Adrenal gland (tissue), 12 donors: ENCODE data around the gene ZFHX3. TPM values are rescaled to one million over a fixed set of nuclear protein-coding genes. Genes with fewer than 3 reads are reported as not detected.
A peak's percentile ranks its signal among the peaks of the same experiment; 100 is the strongest.

Experiments used
- DNase-seq, 7 donors: peaks; one replicate each; pipeline ENCODE4 v3.0.0-alpha.2; 2019 to 2020
- H3K27ac ChIP-seq, 5 donors: fragments of 200-600 bp; sonication (generic) in 4 of 5; 1 replicate in 3 of 5; 2 replicates in 2 of 5; pipeline versions ENCODE4 v1.5.1 to v1.8.0; 2016 to 2020; ENCODE audit warnings: mild to moderate bottlenecking in 1 of 5
- H3K27me3 ChIP-seq: fragments of 200-600 bp; 2 replicates; pipeline ENCODE4 v1.8.0; 2021
- H3K36me3 ChIP-seq, 2 donors: fragments of 200-600 bp; replicated peaks in 1 of 2; 1 replicate in 1 of 2; 2 replicates in 1 of 2; pipeline versions ENCODE4 v1.5.1 to v1.8.0; 2018 to 2022
- H3K4me1 ChIP-seq, 2 donors: fragments of 200-600 bp; replicated peaks in 1 of 2; 1 replicate in 1 of 2; 2 replicates in 1 of 2; pipeline versions ENCODE4 v1.5.1 to v1.8.0; 2018 to 2021
- H3K4me3 ChIP-seq, 4 donors: fragments of 200-600 bp; sonication (generic) in 3 of 4; one replicate each; pipeline ENCODE4 v1.5.1; 2016 to 2018
- H3K9me3 ChIP-seq, 3 donors: fragments of 200-600 bp; sonication (generic) in 1 of 3; replicated peaks in 1 of 3; 1 replicate in 2 of 3; 2 replicates in 1 of 3; pipeline versions ENCODE4 v1.5.1 to v1.8.0; 2016 to 2021
- POLR2A ChIP-seq, 2 donors: fragments of 450-650 bp; IDR thresholded peaks; one replicate each; pipeline ENCODE4 v1.6.1; 2017; ENCODE audit warnings: antibody characterized with exemption in 2 of 2, mild to moderate bottlenecking in 2 of 2, moderate library complexity in 1 of 2
- WGBS, 4 donors: extraction: QIAGEN DNeasy Blood & Tissue Kit in 2 of 4; methylation state at CpG; one replicate each; pipeline versions ENCODE4 v1.1.5 to v1.1.7; 2013 to 2017; 5-methylcytosine and 5-hydroxymethylcytosine counted together
- intact Hi-C, 2 donors: fragments of 100-400 bp; cut with DNase I; formaldehyde crosslinking; loops; one replicate each; pipeline versions ENCODE4 v1.14.1 to v1.15.0; 2022 to 2023
- polyA plus RNA-seq, 3 donors: library from polyadenylated mRNA; stranded (reverse); fragments of 200-250 nt in 2 of 3; fragments of 350-450 nt in 1 of 3; fragmentation: Illumina TruSeq in 1 of 3; extraction: RNeasy Lipid Tissue Mini Kit (QIAGEN cat#74804) in 1 of 3; gene quantifications; one replicate each; pipeline ENCODE4 v1.2.3, GENCODE V29; 2013 to 2014
- total RNA-seq, 9 donors: library from RNA; depleted of rRNA in 4 of 9; stranded (reverse); fragments of >200 nt in 4 of 9; fragments of 120-200 nt in 1 of 9; fragmentation: NEBNext Ultra II Directional in 1 of 9; extraction: Animal tissue kit (Norgen Biotek cat#: 25700) in 1 of 9; gene quantifications; one replicate each; pipeline versions ENCODE4 v1.1.0 to v1.2.4, GENCODE V29; 2013 to 2023
- TF ChIP-seq, protein P1 (sequence below), 6 experiments: fragments of 450-650 bp in 4 of 6; fragments of 200-600 bp in 2 of 6; sonication (generic) in 1 of 6; IDR thresholded peaks; 1 replicate in 5 of 6; 2 replicates in 1 of 6; pipeline versions ENCODE4 v1.5.1 to v1.8.0; 2016 to 2021; ENCODE audit warnings: antibody characterized with exemption in 6 of 6, mild to moderate bottlenecking in 2 of 6, moderate library complexity in 1 of 6
- donor health status: healthy with polysubstance abuse.
- donor health status: Bipolar disorder and iron deficiency.
- donor health status: DM: yes; HTN: yes; CAD: no.
- donor health status: DM: no; HTN: no; CAD: no.
- donor health status: DM: no; HTN: no; CAD: no.
- donor health status: DM: yes; HTN: yes; CAD: no.

The ZFHX3 gene
- total and polyA plus RNA-seq, 12 donors = 2.4 to 31.6 (median 19.3) TPM

DNA sequence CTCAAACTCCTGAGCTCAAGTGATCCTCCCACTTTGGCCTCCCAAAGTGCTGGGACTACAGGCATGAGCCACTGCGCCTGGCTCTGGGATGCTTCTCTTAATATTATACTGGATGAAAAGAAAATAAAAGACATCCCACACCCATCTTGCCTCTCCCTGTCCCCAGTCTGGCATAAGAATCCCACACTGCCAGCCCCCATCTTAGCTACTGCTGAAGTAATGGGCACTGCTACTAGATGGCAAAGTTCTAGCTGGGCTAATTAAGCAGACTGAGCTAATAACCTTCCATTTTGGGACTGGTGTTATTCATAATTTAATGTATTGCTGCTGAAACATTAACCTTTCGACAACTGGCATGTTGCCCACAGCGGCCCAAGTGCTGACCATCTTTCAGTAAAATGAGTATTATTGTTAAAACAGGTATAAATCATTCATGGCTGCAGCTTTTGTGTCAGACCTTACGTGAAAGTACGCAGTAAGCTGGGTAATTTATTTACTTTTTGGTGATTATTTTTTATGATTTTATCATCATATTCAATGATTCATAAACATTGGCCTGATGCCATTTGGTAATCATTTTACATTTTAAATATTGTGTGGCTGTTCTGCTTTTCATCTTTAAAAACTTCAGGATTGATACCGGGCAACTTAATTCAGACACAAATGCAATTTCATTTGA, 47.4 kb upstream of the ZFHX3 start:
- 44 to 53% (median 49%) methylated on average over 6 of the region's 6 CpGs for WGBS, 4 donors
- peaks cover 0 to 10% of the 10 kb centered on the region in 2 donors for H3K4me1 ChIP-seq
- TF ChIP-seq POLR2A (IDR thresholded peaks at IDR 0.05) = no peak
- TF ChIP-seq, protein P1, sequence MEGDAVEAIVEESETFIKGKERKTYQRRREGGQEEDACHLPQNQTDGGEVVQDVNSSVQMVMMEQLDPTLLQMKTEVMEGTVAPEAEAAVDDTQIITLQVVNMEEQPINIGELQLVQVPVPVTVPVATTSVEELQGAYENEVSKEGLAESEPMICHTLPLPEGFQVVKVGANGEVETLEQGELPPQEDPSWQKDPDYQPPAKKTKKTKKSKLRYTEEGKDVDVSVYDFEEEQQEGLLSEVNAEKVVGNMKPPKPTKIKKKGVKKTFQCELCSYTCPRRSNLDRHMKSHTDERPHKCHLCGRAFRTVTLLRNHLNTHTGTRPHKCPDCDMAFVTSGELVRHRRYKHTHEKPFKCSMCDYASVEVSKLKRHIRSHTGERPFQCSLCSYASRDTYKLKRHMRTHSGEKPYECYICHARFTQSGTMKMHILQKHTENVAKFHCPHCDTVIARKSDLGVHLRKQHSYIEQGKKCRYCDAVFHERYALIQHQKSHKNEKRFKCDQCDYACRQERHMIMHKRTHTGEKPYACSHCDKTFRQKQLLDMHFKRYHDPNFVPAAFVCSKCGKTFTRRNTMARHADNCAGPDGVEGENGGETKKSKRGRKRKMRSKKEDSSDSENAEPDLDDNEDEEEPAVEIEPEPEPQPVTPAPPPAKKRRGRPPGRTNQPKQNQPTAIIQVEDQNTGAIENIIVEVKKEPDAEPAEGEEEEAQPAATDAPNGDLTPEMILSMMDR (IDR thresholded peaks at IDR 0.05) = no peak
- H3K27ac ChIP-seq = no peak overlapping the region
- no peaks in the 10 kb centered on the region for H3K9me3 ChIP-seq
- intact Hi-C loops = no loop called here
- H3K27me3 ChIP-seq = no peaks in the 10 kb centered on the region
- no peak overlapping the region for H3K4me3 ChIP-seq
- no peaks in the 10 kb centered on the region for H3K36me3 ChIP-seq
- DNase-seq = peak in 3 of 7 donors; percentile 22 to 38 (median 24)

DNA sequence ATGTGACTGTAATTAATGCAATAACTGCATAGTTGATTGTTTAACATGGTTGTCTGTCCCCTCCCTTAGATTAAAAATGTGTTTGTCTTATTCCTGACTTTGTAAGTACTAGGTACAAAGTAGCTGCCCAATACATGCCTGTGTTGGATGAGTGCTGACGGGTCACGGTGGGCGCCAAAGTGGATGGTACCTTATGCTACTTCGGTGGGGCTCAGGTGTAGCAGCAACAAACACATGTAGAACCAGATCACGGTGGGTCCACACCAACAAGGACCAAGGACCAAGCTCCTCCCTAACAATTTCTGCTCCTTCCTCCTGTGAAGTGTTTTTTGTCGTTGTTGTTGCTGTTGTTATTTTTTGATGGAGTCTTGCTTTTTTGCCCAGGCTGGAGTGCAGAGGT, 46.4 kb upstream of the ZFHX3 start:
- no peak overlapping the region for H3K4me3 ChIP-seq
- no peak for DNase-seq
- intact Hi-C loops = no loop called here

DNA sequence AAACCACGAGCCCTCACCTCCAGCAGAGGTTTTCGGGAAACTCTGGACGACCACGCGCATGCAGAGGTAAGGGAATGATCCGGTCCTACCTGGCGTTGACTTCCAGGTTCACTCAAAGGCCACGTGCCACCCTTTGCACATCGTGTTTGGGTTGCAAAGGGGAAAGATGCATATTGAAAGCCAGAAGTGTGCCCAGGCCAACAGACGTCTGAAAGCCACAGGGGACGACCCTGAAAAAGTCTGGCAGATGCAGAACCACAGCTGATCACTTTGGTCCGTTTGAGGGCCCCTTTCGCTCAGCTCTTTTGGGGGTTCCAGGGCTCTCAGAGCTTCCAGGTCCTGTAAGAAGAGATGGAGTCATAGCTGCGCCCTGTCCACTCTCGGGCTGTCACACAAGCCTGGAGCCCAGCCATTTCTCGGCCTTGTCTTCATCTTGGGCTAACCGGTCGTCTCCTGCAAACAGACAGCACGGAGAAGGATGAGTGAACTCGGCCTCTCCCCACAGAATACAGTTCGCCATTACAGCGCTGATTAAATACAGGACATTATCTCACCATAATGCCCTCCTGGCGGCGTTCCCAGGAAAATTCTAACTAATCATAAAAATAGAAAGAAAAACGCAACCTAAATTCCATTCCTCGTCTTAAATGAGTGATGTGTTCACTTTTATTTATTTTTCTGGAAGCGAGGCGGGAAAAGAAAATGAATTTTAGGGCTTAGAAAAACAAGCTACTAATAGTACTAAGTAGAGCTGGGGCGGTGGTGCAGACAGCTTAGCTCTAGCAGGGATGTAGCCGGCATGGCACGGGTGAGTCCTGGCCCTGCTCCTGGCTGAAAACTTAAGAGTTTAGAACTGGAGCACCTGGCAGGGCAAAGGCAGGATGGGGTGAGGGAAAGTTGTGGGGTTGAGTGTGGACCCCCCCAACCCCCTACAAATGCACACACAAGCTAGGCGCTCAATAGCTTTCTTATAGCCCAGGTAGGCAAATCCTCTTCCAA, 45.5 kb upstream of the ZFHX3 start:
- TF ChIP-seq, protein P1 (IDR thresholded peaks at IDR 0.05) = no peak
- TF ChIP-seq POLR2A (IDR thresholded peaks at IDR 0.05) = no peak
- peaks cover 0 to 10% of the 10 kb centered on the region in 2 donors for H3K4me1 ChIP-seq
- DNase-seq = peak in 3 of 7 donors; percentile 20 to 54 (median 37)
- no peaks in the 10 kb centered on the region for H3K9me3 ChIP-seq
- no peaks in the 10 kb centered on the region for H3K36me3 ChIP-seq
- intact Hi-C loops = no loop called here
- no peak overlapping the region for H3K4me3 ChIP-seq
- no peak overlapping the region for H3K27ac ChIP-seq
- no peaks in the 10 kb centered on the region for H3K27me3 ChIP-seq
- 76 to 83% (median 80%) methylated on average over 31 to 32 of the region's 32 CpGs for WGBS, 4 donors

More for the DNA sequence above, 46.4 kb upstream of the ZFHX3 start:
- Histone ChIP-seq H3K4me1 (peaks cover 0 to 10% of the 10 kb centered on the region in 2 donors), H3K9me3 (no peaks in the 10 kb centered on the region), H3K36me3 (no peaks in the 10 kb centered on the region), H3K27me3 (no peaks in the 10 kb centered on the region), H3K27ac (no peak overlapping the region)
- WGBS, 4 donors = 93 to 100% (median 95%) methylated on average over 6 of the region's 6 CpGs
- TF ChIP-seq, protein P1 (IDR thresholded peaks at IDR 0.05) = no peak
- TF ChIP-seq POLR2A (IDR thresholded peaks at IDR 0.05) = no peak

DNA sequence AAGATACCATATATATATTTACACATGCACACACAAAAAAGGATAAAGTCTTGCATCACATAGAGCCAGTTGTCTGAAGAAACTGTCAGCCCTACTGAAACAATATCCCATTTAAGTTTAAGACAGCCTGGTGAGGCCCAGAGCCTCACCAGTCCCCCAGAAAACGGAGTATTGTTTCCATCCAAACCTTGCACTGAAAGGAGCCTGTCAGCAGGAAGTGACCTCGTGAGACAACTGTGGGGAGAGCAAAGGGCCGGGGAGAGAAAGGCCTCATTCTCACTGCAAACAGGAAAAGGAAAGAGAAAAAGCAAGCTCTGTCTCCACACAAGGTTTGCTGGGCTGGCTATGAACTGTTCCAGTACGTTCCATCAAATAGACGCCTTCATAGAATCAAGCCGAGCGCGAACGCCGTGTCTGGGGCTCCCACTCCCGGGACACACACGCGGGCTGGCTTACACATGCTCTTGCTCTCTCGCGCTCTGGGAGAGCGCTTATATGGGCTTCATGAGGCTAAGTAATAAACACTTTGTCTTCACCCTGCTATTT, 44.4 kb upstream of the ZFHX3 start:
- Histone ChIP-seq H3K36me3 (no peaks in the 10 kb centered on the region), H3K4me1 (peaks cover 0 to 10% of the 10 kb centered on the region in 2 donors), H3K9me3 (no peaks in the 10 kb centered on the region), H3K4me3 (no peak overlapping the region), H3K27ac (no peak overlapping the region), H3K27me3 (no peaks in the 10 kb centered on the region)
- TF ChIP-seq POLR2A (IDR thresholded peaks at IDR 0.05) = no peak
- TF ChIP-seq, protein P1 (IDR thresholded peaks at IDR 0.05) = no peak
- WGBS, 4 donors = 80 to 82% (median 81%) methylated on average over 16 of the region's 16 CpGs
- no peak for DNase-seq
- intact Hi-C loops = no loop called here
